HEK293T (cell line): ENCODE results near the gene BCAS1.

ENCODE experiments used
- ARNT ChIP-seq: fragments of 450-650 bp; IDR thresholded peaks from 2 replicates; pipeline ENCODE4 v1.6.1; 2017; ENCODE audit warnings: mild to moderate bottlenecking
- BHLHE40 ChIP-seq: fragments of 450-650 bp; IDR thresholded peaks from 2 replicates; pipeline ENCODE4 v1.6.1; 2016; ENCODE audit warnings: mild to moderate bottlenecking, moderate library complexity, borderline replicate concordance
- FOXA1 ChIP-seq: fragments of 450-650 bp; IDR thresholded peaks from 2 replicates; pipeline ENCODE4 v1.6.1; 2016; ENCODE audit warnings: mild to moderate bottlenecking
- FOXK2 ChIP-seq: fragments of 450-650 bp; IDR thresholded peaks from 2 replicates; pipeline ENCODE4 v1.6.1; 2016; ENCODE audit warnings: mild to moderate bottlenecking
- FOXM1 ChIP-seq: fragments of 450-650 bp; IDR thresholded peaks from 2 replicates; pipeline ENCODE4 v1.6.1; 2017; ENCODE audit warnings: mild to moderate bottlenecking, borderline replicate concordance
- LEF1 ChIP-seq: fragments of 450-650 bp; IDR thresholded peaks from 2 replicates; pipeline ENCODE4 v1.6.1; 2017; ENCODE audit warnings: mild to moderate bottlenecking, borderline replicate concordance
- NFRKB ChIP-seq: fragments of 450-650 bp; IDR thresholded peaks from 2 replicates; pipeline ENCODE4 v1.6.1; 2016; ENCODE audit warnings: mild to moderate bottlenecking, moderate library complexity
- SP1 ChIP-seq: fragments of 450-650 bp; IDR thresholded peaks from 2 replicates; pipeline ENCODE4 v1.6.1; 2017
- TARDBP ChIP-seq: fragments of 450-650 bp; IDR thresholded peaks from 2 replicates; pipeline ENCODE4 v1.6.1; 2016
- ZNF384 ChIP-seq: fragments of 450-650 bp; IDR thresholded peaks from 2 replicates; pipeline ENCODE4 v1.6.1; 2016

GRCh38 chr20:53947501-53948195, 122.7 kb downstream of the BCAS1 start:
- TF ChIP-seq BHLHE40 (no peak), ZNF384 (no peak), TARDBP (no peak), SP1 (no peak), NFRKB (no peak), FOXK2 (no peak), LEF1 (no peak), FOXM1 (no peak), FOXA1 (no peak), ARNT (no peak)
